GM10266 (cell line): ENCODE data around the gene MNAT1.

ENCODE experiments used
- DNase-seq: peaks from one replicate; pipeline ENCODE4 v3.0.0; 2012; ENCODE audit errors: extremely low spot score
- TF ChIP-seq, protein P1 (sequence below): IDR thresholded peaks from 2 replicates; pipeline ENCODE4 v1.5.1; 2012; ENCODE audit warnings: mild to moderate bottlenecking, low read depth; ENCODE audit not compliant: control insufficient read depth, insufficient read depth; ENCODE audit errors: missing control alignments

The MNAT1 gene

DNA sequence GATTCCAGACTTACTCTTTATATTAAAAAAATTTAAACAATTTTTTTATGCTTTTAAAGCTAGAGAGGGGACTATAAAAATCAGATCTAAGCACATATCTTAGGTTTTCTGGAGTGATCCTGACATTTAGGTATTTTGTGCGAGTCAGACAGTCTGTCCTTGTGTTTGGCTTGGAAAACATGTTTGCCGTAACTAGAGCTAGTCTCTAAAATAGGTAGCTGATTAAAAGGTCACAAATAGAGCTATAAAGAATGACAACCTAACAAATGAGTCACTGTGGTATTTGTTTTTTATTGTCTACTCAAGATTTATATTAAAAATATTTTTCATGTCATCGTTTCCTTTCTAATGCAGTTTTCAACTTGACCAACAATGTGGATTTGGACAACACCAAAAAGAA is 73.4 kb downstream of the MNAT1 start:
- DNase-seq, result no peak
- TF ChIP-seq, protein P1, sequence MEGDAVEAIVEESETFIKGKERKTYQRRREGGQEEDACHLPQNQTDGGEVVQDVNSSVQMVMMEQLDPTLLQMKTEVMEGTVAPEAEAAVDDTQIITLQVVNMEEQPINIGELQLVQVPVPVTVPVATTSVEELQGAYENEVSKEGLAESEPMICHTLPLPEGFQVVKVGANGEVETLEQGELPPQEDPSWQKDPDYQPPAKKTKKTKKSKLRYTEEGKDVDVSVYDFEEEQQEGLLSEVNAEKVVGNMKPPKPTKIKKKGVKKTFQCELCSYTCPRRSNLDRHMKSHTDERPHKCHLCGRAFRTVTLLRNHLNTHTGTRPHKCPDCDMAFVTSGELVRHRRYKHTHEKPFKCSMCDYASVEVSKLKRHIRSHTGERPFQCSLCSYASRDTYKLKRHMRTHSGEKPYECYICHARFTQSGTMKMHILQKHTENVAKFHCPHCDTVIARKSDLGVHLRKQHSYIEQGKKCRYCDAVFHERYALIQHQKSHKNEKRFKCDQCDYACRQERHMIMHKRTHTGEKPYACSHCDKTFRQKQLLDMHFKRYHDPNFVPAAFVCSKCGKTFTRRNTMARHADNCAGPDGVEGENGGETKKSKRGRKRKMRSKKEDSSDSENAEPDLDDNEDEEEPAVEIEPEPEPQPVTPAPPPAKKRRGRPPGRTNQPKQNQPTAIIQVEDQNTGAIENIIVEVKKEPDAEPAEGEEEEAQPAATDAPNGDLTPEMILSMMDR, result no peak

DNA sequence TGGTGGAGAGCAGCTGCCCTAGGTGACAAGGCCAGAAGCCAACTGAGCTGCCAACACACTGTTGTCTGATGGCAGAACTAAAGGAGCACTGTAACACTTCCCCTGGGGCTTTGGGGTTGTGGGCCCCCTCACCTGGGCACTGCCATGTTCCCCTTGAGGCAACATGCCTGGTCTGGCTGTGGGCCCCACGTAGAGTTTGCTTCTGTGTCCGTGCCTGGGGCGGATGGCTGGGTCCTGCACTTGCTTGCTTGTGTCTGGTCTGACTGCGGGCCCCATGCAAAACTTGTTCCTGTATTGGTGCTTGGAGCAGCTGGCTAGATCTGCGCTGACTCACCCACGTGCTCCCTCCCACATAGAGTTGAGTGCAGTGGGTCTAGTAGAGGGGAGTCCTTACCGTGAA is 78.4 kb downstream of the MNAT1 start:
- TF ChIP-seq, protein P1, result no peak
- DNase-seq, result no peak

DNA sequence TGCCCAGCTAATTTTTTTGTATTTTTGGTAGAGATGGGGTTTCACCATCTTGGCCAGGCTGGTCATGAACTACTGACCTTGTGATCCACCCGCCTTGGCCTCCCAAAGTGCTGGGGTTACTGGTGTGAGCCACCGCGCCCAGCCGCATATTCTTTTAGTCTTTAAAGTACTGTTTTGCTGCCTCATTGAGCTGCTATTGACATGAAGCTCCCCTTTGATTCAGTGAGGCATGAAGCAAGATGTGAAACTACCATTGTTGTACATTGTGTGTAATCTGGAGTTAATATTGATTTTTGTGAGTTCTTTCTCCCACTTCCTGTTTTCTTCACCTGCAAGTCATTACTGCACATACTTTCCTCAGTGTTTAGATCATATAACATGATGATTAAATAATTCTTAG is 80.8 kb downstream of the MNAT1 start:
- TF ChIP-seq, protein P1, result no peak
- peak; percentile 24 for DNase-seq

DNA sequence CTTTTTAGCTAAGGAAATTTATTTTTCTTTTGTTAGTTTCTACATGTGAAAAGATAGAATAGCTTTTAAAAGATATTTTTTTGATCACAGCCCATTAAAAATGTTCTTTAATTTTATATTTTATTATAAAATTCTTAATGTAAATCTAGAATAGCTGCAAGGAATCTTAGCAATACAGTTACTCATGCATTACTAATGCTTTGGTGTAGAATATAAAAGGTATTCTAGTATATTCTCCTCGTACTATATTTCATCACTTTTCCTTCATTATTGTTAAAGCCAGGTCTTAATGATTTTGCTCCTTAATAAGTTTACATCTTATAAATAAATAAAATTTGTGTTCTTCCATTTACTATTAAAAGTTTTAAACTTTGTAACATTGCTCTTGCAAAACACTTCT is 82.6 kb downstream of the MNAT1 start:
- TF ChIP-seq, protein P1, result no peak

DNA sequence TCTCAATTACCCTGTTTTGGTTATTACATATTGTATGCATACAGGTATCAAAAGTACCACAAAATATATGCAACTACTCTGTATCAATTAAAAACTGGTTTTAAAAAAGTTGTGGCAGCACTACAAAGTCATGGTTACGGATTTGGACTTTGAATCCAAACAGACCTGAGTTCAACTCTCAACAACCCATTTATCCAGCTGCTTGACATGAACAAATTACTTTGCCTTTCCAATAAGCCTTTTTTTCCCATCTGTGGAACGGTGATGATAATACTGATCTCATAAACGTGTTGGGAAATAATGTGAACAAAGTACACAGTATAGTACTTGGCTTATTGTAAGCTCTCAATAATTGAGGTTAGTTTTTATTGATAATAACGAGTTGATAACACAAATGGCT is 85.0 kb downstream of the MNAT1 start:
- TF ChIP-seq, protein P1, result no peak
- DNase-seq, result no peak

More for the DNA sequence above, 82.6 kb downstream of the MNAT1 start:
- DNase-seq, result no peak

DNA sequence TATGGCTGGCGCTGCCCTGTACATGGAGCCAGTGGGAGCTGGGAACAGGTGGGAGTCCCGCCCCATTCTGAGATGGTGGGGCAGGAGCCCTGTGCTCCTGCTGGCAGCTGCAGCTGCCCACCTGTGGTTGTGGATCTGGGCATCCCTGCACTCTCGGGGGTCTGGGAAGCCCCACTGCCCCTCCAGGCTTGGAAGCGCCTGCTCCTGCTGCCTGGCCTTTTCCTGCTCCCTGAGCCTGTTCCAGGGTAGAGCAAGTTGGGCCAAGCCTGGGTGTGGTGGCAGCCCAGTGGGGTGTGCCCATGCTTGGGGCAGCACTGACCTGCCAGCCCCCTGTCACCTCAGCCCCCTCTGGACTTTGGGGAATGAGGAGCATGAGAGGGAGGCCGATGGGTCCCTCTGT is 104.0 kb downstream of the MNAT1 start:
- TF ChIP-seq, protein P1, result no peak
- no peak for DNase-seq

DNA sequence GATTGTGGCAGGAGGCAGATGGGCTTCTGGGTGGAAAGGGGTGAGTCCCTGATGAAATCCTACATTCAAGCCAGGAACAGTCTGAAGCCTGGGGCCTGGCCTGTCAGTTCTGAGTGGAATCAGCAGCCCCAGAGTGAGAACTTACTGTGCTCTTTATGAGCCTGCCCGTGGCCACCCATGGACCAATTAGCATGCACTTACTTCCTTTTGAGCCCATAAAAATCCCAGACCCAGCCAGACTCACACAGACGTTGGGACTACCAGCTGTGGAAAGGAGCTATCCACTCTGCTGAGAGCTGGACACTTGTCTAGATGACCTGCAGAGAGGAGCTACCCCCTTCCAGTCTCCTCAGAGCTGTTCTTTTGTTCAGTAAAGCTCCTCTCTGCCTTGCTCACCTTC is 104.5 kb downstream of the MNAT1 start:
- TF ChIP-seq, protein P1, result no peak
- DNase-seq, result no peak

DNA sequence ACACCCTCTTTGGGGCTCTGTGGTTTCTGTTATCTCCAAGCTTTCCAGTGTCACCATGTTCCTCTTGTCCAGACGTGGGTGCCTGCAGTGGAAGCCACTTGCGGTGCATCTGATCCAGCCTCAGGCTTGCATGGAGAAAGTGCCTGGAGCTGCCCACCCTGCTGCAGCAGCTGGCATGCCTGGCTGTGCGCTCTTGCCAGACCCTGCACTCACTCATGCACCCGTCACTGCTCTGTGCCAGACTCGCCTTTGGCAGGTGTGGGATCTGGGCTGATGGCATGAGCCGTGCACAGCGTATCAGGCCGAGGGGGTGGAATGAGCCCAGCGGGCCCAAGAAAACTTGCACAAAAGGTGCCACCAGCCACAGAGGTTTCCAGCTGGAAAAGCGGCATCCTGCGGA is 105.1 kb downstream of the MNAT1 start:
- TF ChIP-seq, protein P1, result no peak
- no peak for DNase-seq
